ENCODE measurements around the gene LPP.

Gene LPP

GRCh38 chr3:188760408-188760807, 606.5 kb downstream of the LPP start:
- Mint-ChIP-seq H3K27ac (no peak overlapping the region), H3K36me3 (peaks cover 7% of the 10 kb centered on the region), H3K9me3 (ENCODE audit: low read depth) (no peaks in the 10 kb centered on the region), H3K4me3 (no peak overlapping the region), H3K4me1 (ENCODE audit: low read depth) (no peaks in the 10 kb centered on the region), H3K27me3 (no peaks in the 10 kb centered on the region)

GRCh38 chr3:188761439-188761838, 607.5 kb downstream of the LPP start:
- Mint-ChIP-seq H3K36me3 (peaks cover 7% of the 10 kb centered on the region), H3K4me3 (no peak overlapping the region), H3K9me3 (ENCODE audit: low read depth) (no peaks in the 10 kb centered on the region), H3K27me3 (no peaks in the 10 kb centered on the region), H3K4me1 (ENCODE audit: low read depth) (no peaks in the 10 kb centered on the region), H3K27ac (no peak overlapping the region)

- Mint-ChIP-seq H3K4me3 (no peak overlapping the region), H3K9me3 (ENCODE audit: low read depth) (no peaks in the 10 kb centered on the region), H3K4me1 (ENCODE audit: low read depth) (no peaks in the 10 kb centered on the region), H3K27ac (no peak overlapping the region), H3K27me3 (no peaks in the 10 kb centered on the region), H3K36me3 (peaks cover 7% of the 10 kb centered on the region)
These were observed 608.0 kb downstream of the LPP start for GRCh38 chr3:188761964-188762363.

- no peak overlapping the region for H3K4me3 Mint-ChIP-seq
- no peak overlapping the region for H3K27ac Mint-ChIP-seq
- no peaks in the 10 kb centered on the region for H3K4me1 Mint-ChIP-seq (ENCODE audit: low read depth)
- no peaks in the 10 kb centered on the region for H3K27me3 Mint-ChIP-seq
- H3K9me3 Mint-ChIP-seq (ENCODE audit: low read depth) = no peaks in the 10 kb centered on the region
- H3K36me3 Mint-ChIP-seq = peaks cover 9% of the 10 kb centered on the region
These were observed 610.7 kb downstream of the LPP start for GRCh38 chr3:188764609-188765008.

GRCh38 chr3:188769831-188770230, 615.9 kb downstream of the LPP start:
- Mint-ChIP-seq H3K36me3 (peaks cover 5% of the 10 kb centered on the region), H3K27me3 (no peaks in the 10 kb centered on the region), H3K4me1 (ENCODE audit: low read depth) (no peaks in the 10 kb centered on the region), H3K27ac (no peak overlapping the region), H3K4me3 (no peak overlapping the region), H3K9me3 (ENCODE audit: low read depth) (no peaks in the 10 kb centered on the region)

GRCh38 chr3:188772886-188773285, 618.9 kb downstream of the LPP start:
- H3K4me3 Mint-ChIP-seq = no peak overlapping the region
- peaks cover 3% of the 10 kb centered on the region for H3K36me3 Mint-ChIP-seq
- H3K27ac Mint-ChIP-seq = no peak overlapping the region
- H3K4me1 Mint-ChIP-seq (ENCODE audit: low read depth) = no peaks in the 10 kb centered on the region
- H3K9me3 Mint-ChIP-seq (ENCODE audit: low read depth) = no peaks in the 10 kb centered on the region
- H3K27me3 Mint-ChIP-seq = no peaks in the 10 kb centered on the region

- Mint-ChIP-seq H3K27ac (no peak overlapping the region), H3K36me3 (peaks cover 3% of the 10 kb centered on the region), H3K27me3 (no peaks in the 10 kb centered on the region), H3K4me3 (no peak overlapping the region), H3K4me1 (ENCODE audit: low read depth) (no peaks in the 10 kb centered on the region), H3K9me3 (ENCODE audit: low read depth) (no peaks in the 10 kb centered on the region)
These were observed 621.5 kb downstream of the LPP start for GRCh38 chr3:188775412-188775811.

GRCh38 chr3:188776447-188776846, 622.5 kb downstream of the LPP start:
- H3K9me3 Mint-ChIP-seq (ENCODE audit: low read depth) = no peaks in the 10 kb centered on the region
- no peaks in the 10 kb centered on the region for H3K4me1 Mint-ChIP-seq (ENCODE audit: low read depth)
- H3K27me3 Mint-ChIP-seq = no peaks in the 10 kb centered on the region
- H3K36me3 Mint-ChIP-seq = peaks cover 9% of the 10 kb centered on the region
- H3K27ac Mint-ChIP-seq = no peak overlapping the region
- H3K4me3 Mint-ChIP-seq = no peak overlapping the region

GRCh38 chr3:188778091-188778852, 624.3 kb downstream of the LPP start:
- no peaks in the 10 kb centered on the region for H3K9me3 Mint-ChIP-seq (ENCODE audit: low read depth)
- H3K4me3 Mint-ChIP-seq = no peak overlapping the region
- H3K4me1 Mint-ChIP-seq (ENCODE audit: low read depth) = peaks cover 6% of the 10 kb centered on the region
- no peaks in the 10 kb centered on the region for H3K27me3 Mint-ChIP-seq
- no peak overlapping the region for H3K27ac Mint-ChIP-seq
- peaks cover 8% of the 10 kb centered on the region for H3K36me3 Mint-ChIP-seq

GRCh38 chr3:188779281-188779980, 625.5 kb downstream of the LPP start:
- H3K4me1 Mint-ChIP-seq (ENCODE audit: low read depth) = peaks cover 6% of the 10 kb centered on the region
- no peak overlapping the region for H3K4me3 Mint-ChIP-seq
- no peaks in the 10 kb centered on the region for H3K9me3 Mint-ChIP-seq (ENCODE audit: low read depth)
- peaks cover 8% of the 10 kb centered on the region for H3K36me3 Mint-ChIP-seq
- no peak overlapping the region for H3K27ac Mint-ChIP-seq
- no peaks in the 10 kb centered on the region for H3K27me3 Mint-ChIP-seq

- H3K4me1 Mint-ChIP-seq (ENCODE audit: low read depth) = peaks cover 6% of the 10 kb centered on the region
- no peaks in the 10 kb centered on the region for H3K27me3 Mint-ChIP-seq
- H3K9me3 Mint-ChIP-seq (ENCODE audit: low read depth) = no peaks in the 10 kb centered on the region
- H3K27ac Mint-ChIP-seq = no peak overlapping the region
- H3K36me3 Mint-ChIP-seq = peaks cover 8% of the 10 kb centered on the region
- no peak overlapping the region for H3K4me3 Mint-ChIP-seq
These were observed 626.5 kb downstream of the LPP start for GRCh38 chr3:188780193-188781147.

GRCh38 chr3:188782613-188783124, 628.7 kb downstream of the LPP start:
- Mint-ChIP-seq H3K27ac (peak overlapping the region; percentile 13), H3K4me1 (ENCODE audit: low read depth) (peaks cover 7% of the 10 kb centered on the region), H3K27me3 (no peaks in the 10 kb centered on the region), H3K4me3 (no peak overlapping the region), H3K36me3 (peaks cover 8% of the 10 kb centered on the region), H3K9me3 (ENCODE audit: low read depth) (no peaks in the 10 kb centered on the region)

GRCh38 chr3:188786424-188786823, 632.5 kb downstream of the LPP start:
- no peak overlapping the region for H3K4me3 Mint-ChIP-seq
- H3K9me3 Mint-ChIP-seq (ENCODE audit: low read depth) = no peaks in the 10 kb centered on the region
- H3K27me3 Mint-ChIP-seq = no peaks in the 10 kb centered on the region
- peaks cover 11% of the 10 kb centered on the region for H3K4me1 Mint-ChIP-seq (ENCODE audit: low read depth)
- peaks cover 6% of the 10 kb centered on the region for H3K36me3 Mint-ChIP-seq
- no peak overlapping the region for H3K27ac Mint-ChIP-seq

GRCh38 chr3:188788621-188789081, 634.7 kb downstream of the LPP start:
- Mint-ChIP-seq H3K36me3 (peaks cover 8% of the 10 kb centered on the region), H3K27ac (no peak overlapping the region), H3K4me1 (ENCODE audit: low read depth) (peaks cover 6% of the 10 kb centered on the region), H3K9me3 (ENCODE audit: low read depth) (no peaks in the 10 kb centered on the region), H3K27me3 (no peaks in the 10 kb centered on the region), H3K4me3 (no peak overlapping the region)
